GM21423 (cell line): ENCODE data around the gene CZIB.
"Not testable (repeated sequence)": the region's sequence is repeated elsewhere in the genome, so short reads cannot be mapped to it uniquely, and the experiment has no call there.

ENCODE experiments used
- ATAC-seq: cut with Tn5 transposase; IDR thresholded peaks from one replicate; pipeline ENCODE4 v1.9.1; 2021; ENCODE audit warnings: mild to moderate bottlenecking, moderate library complexity; ENCODE audit not compliant: unreplicated experiment

CZIB gene

GRCh38 chr1:53189061-53189460, 31.4 kb downstream of the CZIB start:
- no peak for ATAC-seq

- ATAC-seq, result no peak
These were observed 32.3 kb downstream of the CZIB start for GRCh38 chr1:53188099-53188498.

- ATAC-seq, result no peak
These were observed 33.0 kb downstream of the CZIB start for GRCh38 chr1:53187401-53187800.

GRCh38 chr1:53186533-53186932, 33.9 kb downstream of the CZIB start:
- no peak for ATAC-seq

GRCh38 chr1:53185955-53186297, 34.5 kb downstream of the CZIB start:
- not testable (repeated sequence) for ATAC-seq

- ATAC-seq, result no peak
These were observed 37.1 kb downstream of the CZIB start for GRCh38 chr1:53183095-53183990.

- no peak for ATAC-seq
These were observed 37.7 kb downstream of the CZIB start for GRCh38 chr1:53182716-53183094.

GRCh38 chr1:53182111-53182593, 38.3 kb downstream of the CZIB start:
- no peak for ATAC-seq

GRCh38 chr1:53180951-53181350, 39.5 kb downstream of the CZIB start:
- no peak for ATAC-seq

- ATAC-seq, result no peak
These were observed 40.2 kb downstream of the CZIB start for GRCh38 chr1:53180226-53180625.

GRCh38 chr1:53176452-53177208, 43.8 kb downstream of the CZIB start:
- no peak for ATAC-seq

- no peak for ATAC-seq
These were observed 45.2 kb downstream of the CZIB start for GRCh38 chr1:53174971-53175913.

- peak; percentile 67 for ATAC-seq
These were observed 47.9 kb downstream of the CZIB start for GRCh38 chr1:53172426-53173128.

- ATAC-seq, result no peak
These were observed 53.5 kb downstream of the CZIB start for GRCh38 chr1:53166912-53167311.

GRCh38 chr1:53166366-53166765, 54.1 kb downstream of the CZIB start:
- no peak for ATAC-seq

GRCh38 chr1:53165408-53165961, 54.9 kb downstream of the CZIB start:
- ATAC-seq, result no peak
